Prostate gland (tissue), 2 donors: ENCODE results near the gene PSD4. TPM values are rescaled to one million over a fixed set of nuclear protein-coding genes. Genes with fewer than 3 reads are reported as not detected.
A peak's percentile ranks its signal among the peaks of the same experiment; 100 is the strongest.

Experiments
- DNase-seq: peaks from one replicate; pipeline ENCODE4 v3.0.0-alpha.2; 2019; ENCODE audit warnings: low spot score
- H3K27ac ChIP-seq, 2 donors: fragments of 200-600 bp; sonication (generic); 2 replicates each; pipeline ENCODE4 v1.5.1; 2017 to 2019
- H3K27me3 ChIP-seq: fragments of 200-600 bp; sonication (generic); replicated peaks from 2 replicates; pipeline ENCODE4 v1.5.1; 2019; ENCODE audit not compliant: insufficient read depth
- H3K36me3 ChIP-seq, 2 donors: fragments of 200-600 bp; sonication (generic); 1 replicate in 1 of 2; 2 replicates in 1 of 2; pipeline versions ENCODE4 v1.5.1 to v1.8.1; 2017 to 2019
- H3K4me1 ChIP-seq: fragments of 200-600 bp; sonication (generic); replicated peaks from 2 replicates; pipeline ENCODE4 v1.5.1; 2019
- H3K4me3 ChIP-seq, 2 donors: fragments of 200-600 bp; sonication (generic); 2 replicates each; pipeline ENCODE4 v1.5.1; 2017 to 2019
- H3K9me3 ChIP-seq: fragments of 200-600 bp; sonication (generic); 2 replicates; pipeline ENCODE4 v1.5.1; 2017
- CTCF ChIP-seq, 4 experiments: fragments of 200-600 bp in 2 of 4; fragments of 450-650 bp in 2 of 4; sonication (generic) in 2 of 4; IDR thresholded peaks; 1 replicate in 3 of 4; 2 replicates in 1 of 4; pipeline ENCODE4 v1.5.1; 2016 to 2019; ENCODE audit warnings: antibody characterized with exemption in 4 of 4, mild to moderate bottlenecking in 2 of 4, moderate library complexity in 2 of 4
- POLR2A ChIP-seq: fragments of 450-650 bp; IDR thresholded peaks from one replicate; pipeline ENCODE4 v1.6.1; 2016; ENCODE audit warnings: antibody characterized with exemption, mild to moderate bottlenecking
- POLR2AphosphoS5 ChIP-seq: sonication (generic); formaldehyde crosslinking; IDR thresholded peaks from one replicate; pipeline ENCODE4 v1.6.1; 2017; ENCODE audit warnings: antibody characterized with exemption
- WGBS: methylation state at CpG from one replicate; pipeline ENCODE4 v1.1.5; 2018; 5-methylcytosine and 5-hydroxymethylcytosine counted together
- intact Hi-C: fragments of 100-400 bp; cut with DNase I; formaldehyde crosslinking; loops from one replicate; pipeline ENCODE4 v1.14.2; 2022
- total RNA-seq, 2 donors: library from RNA; depleted of rRNA; stranded (reverse); fragments of >200 nt; gene quantifications; one replicate each; pipeline ENCODE4 v1.1.0, GENCODE V29; 2016

Gene PSD4
- total RNA-seq, 2 donors from 2014 or later, result 139 to 221 TPM

DNA sequence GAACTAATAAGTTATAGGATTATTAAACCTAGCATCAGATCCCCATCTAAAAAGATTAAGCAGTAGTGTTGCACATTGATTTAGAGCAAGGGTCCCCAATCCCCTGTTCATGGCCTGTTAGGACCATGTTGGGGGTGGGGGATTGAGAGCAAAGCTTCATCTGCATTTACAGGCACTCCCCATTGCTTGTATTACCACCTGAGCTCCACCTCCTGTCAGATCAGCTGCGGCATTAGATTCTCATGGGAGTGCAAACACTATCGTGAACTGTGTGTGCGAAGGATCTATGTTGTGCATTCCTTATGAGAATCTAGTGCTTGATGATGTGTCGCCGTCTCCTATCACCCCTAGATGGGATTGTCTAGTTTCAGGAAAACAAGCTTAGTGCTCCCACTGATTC, 18.4 kb upstream of the PSD4 start:
- Histone ChIP-seq H3K9me3 (no peaks in the 10 kb centered on the region), H3K4me1 (peaks cover 5% of the 10 kb centered on the region), H3K36me3 (no peaks in the 10 kb centered on the region), H3K27me3 (no peaks in the 10 kb centered on the region), H3K27ac (peak overlapping the region in 1 of 2 donors; percentile 95), H3K4me3 (no peak overlapping the region)
- intact Hi-C loops, result no loop called here
- no peak for TF ChIP-seq POLR2AphosphoS5
- no peak for TF ChIP-seq POLR2A
- TF ChIP-seq CTCF (IDR thresholded peaks at IDR 0.05), result no peak
- DNase-seq, result no peak
- WGBS, result 88% methylated on average over 5 of the region's 5 CpGs

DNA sequence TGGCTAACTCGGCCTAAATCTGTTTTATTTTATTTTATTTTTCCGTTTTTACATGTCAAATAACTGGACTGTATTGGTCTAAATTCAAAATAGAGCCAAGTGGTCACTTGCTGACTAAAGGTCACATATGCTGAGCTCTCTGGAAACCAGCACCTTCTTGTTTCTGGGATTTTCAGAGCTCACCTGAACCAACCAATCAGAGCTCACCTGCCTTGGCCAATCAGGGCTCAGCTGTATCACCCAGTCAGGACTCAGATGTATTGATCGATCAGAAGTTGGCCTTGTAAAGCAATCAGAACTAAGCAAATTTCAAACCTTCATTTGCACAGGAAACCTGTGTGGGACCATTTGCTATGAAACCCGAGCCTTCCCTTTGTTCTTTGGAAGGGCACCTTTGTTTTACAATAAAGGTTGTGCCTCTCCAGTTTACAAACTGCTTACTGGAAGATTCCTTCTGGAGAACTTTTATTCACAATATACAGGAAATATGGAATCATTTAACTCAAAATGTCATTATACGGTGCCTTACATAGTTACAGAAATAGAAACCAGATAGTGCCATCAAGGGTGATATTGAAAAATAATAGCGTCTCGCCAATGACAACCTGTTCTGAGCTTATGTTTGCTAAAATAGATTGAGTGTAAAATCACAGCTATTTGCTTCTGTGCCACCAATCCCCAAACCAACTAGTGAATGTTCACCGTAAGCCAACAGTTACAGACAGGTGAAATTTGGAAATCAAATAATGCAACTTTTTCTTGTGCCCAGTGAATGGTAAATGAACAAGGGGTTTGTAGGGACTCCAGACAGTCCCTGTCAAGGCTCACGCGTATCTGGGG, 17.3 kb upstream of the PSD4 start:
- WGBS, result 38% methylated on average over 10 of the region's 10 CpGs
- H3K27ac ChIP-seq, result peak overlapping the region; percentile 69 to 95
- peak overlapping the region; percentile 57 to 72 for H3K4me3 ChIP-seq
- no peak for DNase-seq
- intact Hi-C loops, result no loop called here
- peaks cover 5% of the 10 kb centered on the region for H3K4me1 ChIP-seq
- H3K36me3 ChIP-seq, result no peaks in the 10 kb centered on the region
- H3K9me3 ChIP-seq, result no peaks in the 10 kb centered on the region
- no peaks in the 10 kb centered on the region for H3K27me3 ChIP-seq
- no peak for TF ChIP-seq POLR2AphosphoS5
- TF ChIP-seq CTCF (IDR thresholded peaks at IDR 0.05), result no peak
- no peak for TF ChIP-seq POLR2A

DNA sequence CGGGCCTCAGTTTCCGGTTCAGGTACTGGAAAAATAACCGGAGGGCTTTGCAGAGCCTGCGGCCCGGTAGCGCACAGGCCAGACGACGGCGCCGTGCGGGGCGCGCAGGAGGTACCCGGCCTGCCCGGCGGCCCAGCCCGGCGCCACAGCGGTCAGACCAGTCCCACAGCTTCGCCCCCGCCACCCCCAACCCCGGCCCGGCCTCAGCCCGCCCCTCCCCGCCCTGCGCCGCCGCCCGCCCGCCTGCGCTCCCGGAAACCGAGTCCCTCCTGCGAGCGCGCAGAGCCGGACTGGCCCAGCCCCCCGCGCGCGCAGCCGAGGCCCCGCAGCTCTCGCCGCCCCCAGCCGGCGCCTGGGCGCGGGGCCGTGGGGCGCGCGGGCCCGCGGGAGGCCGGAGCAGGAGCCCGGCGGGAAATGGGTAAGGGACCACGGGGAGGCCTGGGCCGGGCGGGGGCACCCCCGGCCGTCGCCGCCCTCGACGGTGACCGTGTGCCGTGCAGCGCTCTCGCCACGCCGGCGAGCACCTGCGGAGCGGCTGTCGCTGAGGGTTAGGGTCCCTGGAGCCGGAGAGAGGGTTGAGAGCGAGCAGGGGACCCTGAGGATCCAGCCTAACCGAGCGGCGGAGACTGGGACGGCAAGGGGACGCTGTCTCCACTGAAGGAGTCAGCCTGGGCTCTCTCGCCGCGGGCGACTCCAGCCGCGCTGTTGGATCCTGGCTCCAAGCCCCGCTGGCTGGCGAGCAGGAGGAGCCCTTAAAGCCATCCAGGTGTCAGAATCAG, 16.5 kb upstream of the PSD4 start:
- peak; percentile 81 for DNase-seq
- Histone ChIP-seq H3K4me1 (peaks cover 5% of the 10 kb centered on the region), H3K9me3 (no peaks in the 10 kb centered on the region), H3K4me3 (peak overlapping the region; percentile 57 to 72), H3K27me3 (no peaks in the 10 kb centered on the region), H3K27ac (peak overlapping the region; percentile 89 to 95), H3K36me3 (no peaks in the 10 kb centered on the region)
- intact Hi-C loops, result no loop called here
- under 1% methylated on average over 29 of the region's 92 CpGs for WGBS
- TF ChIP-seq POLR2AphosphoS5 (no peak), CTCF (IDR thresholded peaks at IDR 0.05) (no peak), POLR2A (no peak)

DNA sequence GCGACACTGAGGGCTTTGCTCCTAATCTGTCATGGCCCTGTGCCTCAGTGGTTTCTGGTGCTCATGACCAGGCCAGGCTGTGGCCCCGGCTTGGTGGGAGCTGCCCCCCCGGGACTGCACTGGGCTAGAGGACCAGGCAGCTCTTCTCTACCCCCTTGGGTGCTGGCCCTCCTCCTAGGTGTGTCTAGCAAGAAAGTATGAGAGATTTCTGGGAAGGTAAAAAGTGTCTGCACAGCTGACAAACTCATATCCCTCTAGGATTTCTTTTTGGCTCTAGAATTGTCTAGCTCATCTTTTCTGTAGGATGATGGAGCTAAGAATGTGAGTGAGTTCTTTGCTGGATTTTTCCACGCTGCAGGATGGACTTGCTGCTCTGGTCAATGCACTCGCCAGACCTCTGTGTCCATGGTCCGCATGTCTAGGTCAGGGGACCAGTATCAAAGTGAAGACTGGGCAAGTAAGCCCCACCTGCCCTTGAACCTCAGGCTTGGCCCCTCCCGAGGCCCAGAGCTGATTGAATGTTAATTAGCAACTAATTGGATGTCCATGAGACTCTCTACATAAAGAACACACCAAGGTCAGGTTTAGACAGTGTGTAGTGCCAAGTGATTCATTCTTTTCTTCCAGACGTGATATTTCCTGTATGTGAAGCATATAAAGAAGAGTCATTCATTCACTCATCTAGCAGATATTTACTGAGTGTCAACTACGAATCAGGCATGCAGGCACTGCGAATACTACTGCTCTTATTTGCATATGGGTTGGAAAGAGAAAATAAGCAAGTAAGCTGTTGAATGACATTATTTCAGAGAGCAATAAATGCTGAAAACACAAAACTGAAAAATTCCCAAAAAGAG, 15.6 kb upstream of the PSD4 start:
- H3K36me3 ChIP-seq, result no peaks in the 10 kb centered on the region
- intact Hi-C loops, result no loop called here
- H3K27ac ChIP-seq, result peak overlapping the region; percentile 89 to 95
- H3K4me1 ChIP-seq, result peaks cover 5% of the 10 kb centered on the region
- H3K9me3 ChIP-seq, result no peaks in the 10 kb centered on the region
- no peak for DNase-seq
- no peaks in the 10 kb centered on the region for H3K27me3 ChIP-seq
- WGBS, result 43% methylated on average over 10 of the region's 10 CpGs
- H3K4me3 ChIP-seq, result peak overlapping the region; percentile 57 to 72
- TF ChIP-seq POLR2AphosphoS5 (peak; percentile 33), POLR2A (no peak)
